HK-2 (cell line): ENCODE data around the gene RSPH10B2.
"Not testable (repeated sequence)": the region's sequence is repeated elsewhere in the genome, so short reads cannot be mapped to it uniquely, and the experiment has no call there.

Experiments used
- DNase-seq: peaks from one replicate; pipeline ENCODE4 v3.0.0-alpha.2; 2018; ENCODE audit not compliant: unreplicated experiment

Gene RSPH10B2

GRCh38 chr7:6753964-6754363 is at the start of gene RSPH10B2:
Gene RSPH10B2, plus strand, starts transcription at chr7:6754103. Its CDS starts 3,575 bp downstream, at chr7:6757678.
- not testable (repeated sequence) for DNase-seq

DNA sequence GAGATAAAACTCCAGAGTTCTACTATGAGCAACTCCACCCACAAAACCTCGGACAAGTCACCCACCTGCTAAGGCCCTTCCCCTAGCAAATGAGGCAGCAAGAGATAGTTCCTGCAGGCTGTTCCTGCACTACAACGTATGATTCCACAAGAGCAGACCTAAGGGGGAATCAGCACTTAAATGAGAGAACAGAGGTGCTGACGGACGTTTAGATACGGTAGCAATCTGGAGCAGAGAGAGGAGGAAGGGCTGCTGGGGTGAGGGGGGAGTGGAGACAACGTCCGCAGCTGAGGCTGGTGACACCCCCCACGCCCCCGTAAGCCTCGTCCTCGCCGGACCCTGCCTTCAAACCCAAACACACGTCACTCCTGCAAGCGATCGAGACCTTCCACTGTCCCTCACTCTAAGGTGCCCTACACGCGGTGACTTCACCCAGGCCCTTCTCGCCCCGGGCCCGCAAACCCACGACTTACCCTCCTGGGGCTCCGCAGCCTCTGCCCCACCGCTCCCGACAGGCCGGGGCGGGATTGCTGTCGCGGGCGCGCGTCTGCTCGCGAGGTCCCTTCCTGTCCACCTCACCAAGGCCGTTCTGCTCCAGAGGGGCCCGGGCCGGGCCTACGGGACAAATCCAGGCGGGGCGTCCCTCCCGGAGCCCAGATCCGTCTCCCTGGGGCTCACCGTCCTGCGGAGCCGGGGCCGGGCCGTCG is 47.8 kb upstream of the RSPH10B2 start:
- DNase-seq = peak; percentile 52

DNA sequence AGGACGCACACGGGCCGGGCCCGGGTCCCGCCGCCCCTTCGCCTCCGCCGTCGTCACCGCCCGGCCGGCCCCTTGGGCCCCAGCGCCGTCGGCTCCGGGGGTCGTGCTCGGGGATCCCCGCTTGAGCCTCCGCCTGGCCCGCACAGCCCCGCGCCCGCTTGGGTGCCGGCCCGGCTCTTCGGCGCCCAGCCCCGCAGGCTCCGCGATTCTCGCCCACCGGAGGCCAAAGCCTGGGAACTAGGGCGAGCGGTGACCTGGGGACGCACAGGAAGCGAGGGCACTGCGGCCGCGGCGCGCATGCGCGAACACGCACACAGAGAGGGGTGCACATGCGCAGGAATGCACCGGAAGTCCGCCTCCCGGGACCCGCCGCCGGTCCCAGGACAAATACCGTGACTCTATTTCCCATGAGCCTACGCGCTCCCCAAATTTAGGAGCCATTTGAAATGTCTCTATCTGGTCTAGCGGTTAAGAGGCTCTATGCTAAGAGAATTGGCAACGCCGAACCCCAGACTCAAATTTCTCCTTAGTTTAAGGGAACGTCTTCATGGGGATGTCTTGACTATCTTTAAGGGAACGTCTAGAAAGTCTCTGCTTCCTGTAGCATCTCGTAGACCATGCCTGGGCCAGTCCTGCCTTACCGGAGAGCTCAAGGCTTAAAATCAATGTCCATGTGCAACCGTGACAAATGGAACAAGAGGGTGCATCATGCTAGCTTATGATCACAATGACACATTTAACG is 47.1 kb upstream of the RSPH10B2 start, which contains the start of gene ZNF12:
Gene ZNF12, minus strand, starts transcription at position 282 of the 742 bp plus-strand sequence. CDS start 1,774 bp downstream, outside the sequence.
- DNase-seq = peak; percentile 95

DNA sequence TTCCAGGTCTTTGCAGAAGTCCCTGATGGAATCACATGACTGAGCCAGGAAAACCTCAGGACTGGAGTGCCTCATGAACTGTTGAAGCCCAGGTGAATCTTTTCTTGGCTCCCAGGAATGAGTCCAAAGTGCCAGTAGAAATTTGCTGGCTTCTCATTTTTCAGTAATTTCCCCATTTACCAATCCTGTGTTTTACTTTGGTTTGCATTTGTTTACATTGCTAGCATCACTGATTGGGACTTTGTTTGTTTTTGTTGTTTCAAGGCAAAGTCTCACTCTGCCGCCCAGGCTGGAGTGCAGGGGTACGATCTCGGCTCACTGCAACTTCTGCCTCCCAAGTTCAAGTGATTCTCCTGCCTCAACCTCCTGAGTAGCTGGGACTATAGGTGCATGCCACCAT is 45.6 kb upstream of the RSPH10B2 start:
- DNase-seq = no peak

DNA sequence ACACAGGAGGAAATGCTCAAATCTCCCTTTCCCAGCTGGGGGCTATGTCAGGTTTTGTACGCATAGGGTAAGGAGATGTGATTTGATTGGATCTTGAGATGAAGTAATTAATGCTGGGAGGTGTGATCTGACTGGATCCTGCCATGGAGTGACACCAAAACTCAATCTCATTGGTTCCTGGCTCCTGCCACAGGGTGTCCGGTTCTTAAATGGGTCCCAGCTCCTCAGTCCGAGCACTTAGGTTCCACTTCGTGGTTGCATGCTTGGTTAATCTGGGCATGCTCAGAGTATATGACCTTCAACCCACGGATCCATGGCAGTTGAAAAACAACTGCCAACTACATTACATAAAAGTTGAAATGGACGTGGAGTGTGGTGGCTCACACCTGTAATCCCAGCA is 44.1 kb upstream of the RSPH10B2 start:
- no peak for DNase-seq

DNA sequence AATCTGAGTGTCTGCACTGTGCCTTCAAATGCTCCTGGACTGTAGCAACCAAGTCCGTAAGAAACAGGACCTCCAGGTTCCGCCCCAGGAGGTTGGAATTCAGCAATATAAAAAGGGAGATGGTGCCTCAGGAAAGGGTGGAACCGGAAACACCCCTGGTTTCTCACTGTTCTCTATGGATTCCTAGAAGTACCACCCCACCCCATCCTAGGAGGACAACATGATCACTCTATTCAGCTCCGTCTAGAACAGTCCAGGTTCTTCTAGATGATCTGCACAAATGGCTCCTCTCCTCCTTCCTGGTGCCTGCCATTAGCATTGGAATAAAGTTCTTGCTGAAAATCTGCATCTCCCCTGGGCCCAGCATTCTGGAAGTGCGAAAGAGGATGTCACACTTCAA is 39.5 kb upstream of the RSPH10B2 start:
- DNase-seq = no peak

- DNase-seq = not testable (repeated sequence)
Measured at GRCh38 chr7:6715898-6716297, 38.0 kb upstream of the RSPH10B2 start.

GRCh38 chr7:6718124-6718523 is 35.8 kb upstream of the RSPH10B2 start:
- DNase-seq = no peak

GRCh38 chr7:6724351-6724750 is 29.6 kb upstream of the RSPH10B2 start:
- DNase-seq = not testable (repeated sequence)

GRCh38 chr7:6725003-6725402 is 28.9 kb upstream of the RSPH10B2 start:
- no peak for DNase-seq

DNA sequence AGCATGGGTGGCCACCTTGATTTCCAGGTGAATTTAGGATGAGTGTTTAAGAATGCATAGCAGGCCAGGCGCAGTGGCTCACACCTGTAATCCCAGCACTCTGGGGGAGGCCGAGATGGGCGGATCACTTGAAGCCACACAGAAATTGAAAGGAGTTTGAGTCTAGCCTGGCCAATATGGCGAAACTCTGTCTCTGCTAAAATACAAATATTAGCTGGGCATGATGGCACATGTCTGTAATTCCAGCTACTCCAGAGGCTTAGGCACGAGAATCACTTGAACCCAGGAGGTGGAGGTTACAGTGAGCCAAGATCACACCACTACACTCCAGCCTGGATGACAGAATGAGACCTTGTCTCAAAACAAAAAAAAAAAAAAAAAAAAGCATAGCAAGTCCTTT is 27.6 kb upstream of the RSPH10B2 start:
- not testable (repeated sequence) for DNase-seq

GRCh38 chr7:6727663-6728062 is 26.2 kb upstream of the RSPH10B2 start:
- no peak for DNase-seq

DNA sequence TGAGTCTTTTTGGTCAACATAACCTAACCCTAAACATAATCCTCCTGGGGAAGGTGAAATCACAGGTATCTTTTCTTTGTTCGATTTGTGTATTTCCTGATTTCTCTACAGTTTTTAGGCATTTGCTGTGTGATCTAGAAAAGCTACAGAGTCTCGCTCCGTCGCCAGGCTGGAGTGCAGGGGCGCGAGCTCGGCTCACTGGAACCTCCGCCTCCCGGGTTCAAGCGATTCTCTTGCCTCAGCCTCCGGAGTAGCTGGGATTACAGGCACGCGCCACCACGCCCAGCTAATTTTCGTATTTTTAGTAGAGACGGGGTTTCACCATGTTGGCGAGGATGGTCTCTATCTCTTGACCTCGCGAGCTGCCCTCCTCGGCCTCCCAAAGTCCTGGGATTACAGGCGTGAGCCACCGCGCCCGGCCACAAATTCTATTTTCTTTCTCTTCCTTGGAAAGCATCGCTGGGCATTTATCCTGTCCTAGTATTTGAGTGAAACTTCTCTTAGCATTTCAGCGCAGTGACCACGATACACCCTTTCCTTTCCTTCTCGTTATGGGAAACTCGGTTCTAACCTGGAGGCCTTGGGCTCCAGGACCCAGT is 24.9 kb upstream of the RSPH10B2 start:
- not testable (repeated sequence) for DNase-seq

DNA sequence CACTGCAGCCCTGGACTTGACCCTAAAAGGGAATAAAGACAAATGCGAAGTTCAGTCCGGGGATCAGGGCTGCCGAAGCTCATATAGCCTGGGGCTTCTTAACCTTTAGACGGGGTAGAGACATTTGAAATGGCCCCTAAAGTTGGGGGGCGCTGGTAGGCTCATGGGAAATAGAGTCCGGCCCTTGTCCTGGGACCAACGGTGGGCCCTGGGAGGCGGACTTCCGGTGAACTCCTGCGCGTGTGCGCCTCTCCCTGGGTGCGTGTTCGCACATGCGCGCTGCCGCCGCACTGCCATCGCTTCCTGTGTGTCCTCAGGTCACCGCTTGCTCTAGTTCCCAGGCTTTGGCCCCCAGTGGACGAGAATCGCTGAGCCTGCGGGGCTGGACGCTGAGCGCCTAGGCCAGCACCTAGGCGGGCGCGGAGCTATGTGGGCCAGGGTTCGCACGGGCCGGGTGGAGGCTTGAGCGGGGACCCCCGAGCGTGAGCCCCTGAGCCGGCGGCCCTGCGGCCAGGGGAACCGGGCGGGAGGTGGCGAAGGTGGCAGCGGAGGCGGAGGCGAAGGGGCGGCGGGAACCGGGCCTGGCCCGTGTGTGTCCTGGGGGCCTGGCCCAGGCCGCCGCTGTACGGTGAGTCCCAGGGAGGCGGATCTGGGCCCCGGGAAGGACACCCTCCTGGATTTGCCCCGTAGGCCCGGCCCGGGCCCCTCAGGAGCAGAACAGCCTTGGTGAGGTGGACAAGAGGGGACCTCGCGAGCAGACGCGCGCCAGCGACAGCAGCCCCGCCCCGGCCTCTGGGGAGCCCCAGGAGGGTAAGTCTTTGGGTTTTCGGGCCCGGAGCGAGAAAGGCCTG is 24.2 kb upstream of the RSPH10B2 start:
- DNase-seq = peak; percentile 93

DNA sequence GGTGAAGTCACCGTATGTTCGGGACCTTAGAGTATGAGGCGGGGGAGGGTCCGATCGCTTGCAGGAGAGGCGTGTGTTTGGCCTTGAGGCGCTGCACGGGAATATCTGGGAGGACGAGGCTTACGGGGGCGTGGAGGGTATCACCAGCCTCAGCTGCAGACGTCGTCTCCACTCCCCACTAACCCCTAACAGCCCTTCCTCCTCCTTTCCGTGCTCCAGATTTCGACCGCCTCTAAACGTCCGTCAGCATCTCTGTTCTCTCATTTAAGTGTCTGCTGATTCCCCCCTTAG is 23.6 kb upstream of the RSPH10B2 start:
- no peak for DNase-seq

GRCh38 chr7:6738415-6738814 is 15.5 kb upstream of the RSPH10B2 start:
- not testable (repeated sequence) for DNase-seq

DNA sequence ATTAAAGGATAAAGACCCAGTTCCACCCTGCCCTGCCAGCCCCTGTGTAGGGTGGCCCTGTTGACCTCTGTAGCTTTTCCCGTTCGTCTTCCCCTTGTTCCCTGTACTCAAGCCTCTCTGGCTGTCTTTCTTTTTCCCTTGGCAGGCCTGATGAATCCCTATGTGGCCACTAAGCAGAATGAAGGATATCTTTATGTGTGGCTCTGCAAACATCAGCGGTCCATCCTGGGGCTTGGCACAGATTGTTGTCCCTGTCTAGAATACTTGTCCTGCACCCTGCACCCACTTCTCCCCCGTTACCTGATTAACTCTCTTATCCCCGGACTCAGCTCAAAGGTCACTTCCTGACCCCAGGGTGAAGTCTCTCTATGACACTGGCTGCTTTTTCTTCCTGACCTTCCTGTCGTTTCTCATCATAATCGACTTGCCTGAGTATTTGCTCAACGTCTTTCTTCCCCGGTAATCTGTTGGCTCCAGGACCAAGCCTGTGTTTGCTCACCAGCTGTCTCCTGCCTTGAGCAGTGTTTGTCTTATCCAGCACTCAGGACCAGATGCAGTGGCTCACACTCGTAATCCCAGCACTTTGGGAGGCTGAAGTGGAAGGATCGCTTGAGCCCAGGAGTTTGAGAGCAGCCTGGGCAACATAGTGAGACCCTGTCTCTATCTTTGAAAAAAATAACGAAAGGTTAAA is 9.3 kb upstream of the RSPH10B2 start:
- DNase-seq = not testable (repeated sequence)

GRCh38 chr7:6749335-6749734 is 4.6 kb upstream of the RSPH10B2 start:
- not testable (repeated sequence) for DNase-seq

- DNase-seq = not testable (repeated sequence)
Measured at GRCh38 chr7:6750173-6750572, 3.7 kb upstream of the RSPH10B2 start.

- DNase-seq = not testable (repeated sequence)
Measured at GRCh38 chr7:6761186-6761585, 7.3 kb downstream of the RSPH10B2 start.

DNA sequence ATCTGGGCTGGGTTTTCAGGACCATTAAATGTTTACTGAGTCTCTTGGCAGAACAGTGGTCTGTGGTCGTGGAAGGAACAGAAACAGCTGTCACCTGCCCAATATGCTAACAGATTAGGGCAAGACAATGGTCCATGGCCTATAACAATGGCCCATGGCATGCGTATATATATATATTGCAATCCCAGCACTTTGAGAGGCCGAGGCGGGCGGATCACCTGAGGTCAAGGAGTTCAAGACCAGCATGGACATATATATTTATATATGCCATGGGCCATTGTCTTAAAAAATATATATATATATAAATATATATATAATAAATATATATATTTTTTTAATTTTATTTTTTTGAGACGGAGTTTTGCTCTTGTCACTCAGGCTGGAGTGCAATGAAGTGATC is 27.7 kb downstream of the RSPH10B2 start:
- not testable (repeated sequence) for DNase-seq
